SKM-1 treated with dmso at 0.1 percent for 144 hours (cell line): Measurements from ENCODE around the gene CHMP1A.
"Not testable (repeated sequence)": the region's sequence is repeated elsewhere in the genome, so short reads cannot be mapped to it uniquely, and the experiment has no call there.

Experiments
- DNase-seq: peaks from one replicate; lab custom pipeline; 2025; ENCODE audit not compliant: unreplicated experiment; lab: John Stamatoyannopoulos, UW

Gene CHMP1A

DNA sequence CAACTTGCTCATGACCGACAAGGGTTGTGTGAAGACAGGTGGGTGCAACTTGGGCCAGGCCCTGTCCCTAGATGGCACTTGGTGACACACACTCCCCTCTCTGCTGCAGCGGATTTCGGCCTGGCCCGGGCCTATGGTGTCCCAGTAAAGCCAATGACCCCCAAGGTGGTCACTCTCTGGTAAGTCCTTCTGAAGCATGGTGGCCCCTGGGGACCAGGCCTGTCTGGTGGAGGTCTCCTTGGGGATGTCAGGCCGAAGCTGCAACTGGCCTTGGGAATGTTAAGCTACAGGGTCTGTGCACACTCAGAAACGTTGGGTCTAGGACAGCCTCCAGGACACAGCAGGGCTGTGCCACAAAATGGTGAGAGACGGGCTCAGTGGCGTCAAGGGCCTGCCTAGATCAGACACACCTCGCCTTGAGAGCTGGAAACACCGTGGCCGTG lies 35.8 kb upstream of the CHMP1A start:
- DNase-seq, result no peak

DNA sequence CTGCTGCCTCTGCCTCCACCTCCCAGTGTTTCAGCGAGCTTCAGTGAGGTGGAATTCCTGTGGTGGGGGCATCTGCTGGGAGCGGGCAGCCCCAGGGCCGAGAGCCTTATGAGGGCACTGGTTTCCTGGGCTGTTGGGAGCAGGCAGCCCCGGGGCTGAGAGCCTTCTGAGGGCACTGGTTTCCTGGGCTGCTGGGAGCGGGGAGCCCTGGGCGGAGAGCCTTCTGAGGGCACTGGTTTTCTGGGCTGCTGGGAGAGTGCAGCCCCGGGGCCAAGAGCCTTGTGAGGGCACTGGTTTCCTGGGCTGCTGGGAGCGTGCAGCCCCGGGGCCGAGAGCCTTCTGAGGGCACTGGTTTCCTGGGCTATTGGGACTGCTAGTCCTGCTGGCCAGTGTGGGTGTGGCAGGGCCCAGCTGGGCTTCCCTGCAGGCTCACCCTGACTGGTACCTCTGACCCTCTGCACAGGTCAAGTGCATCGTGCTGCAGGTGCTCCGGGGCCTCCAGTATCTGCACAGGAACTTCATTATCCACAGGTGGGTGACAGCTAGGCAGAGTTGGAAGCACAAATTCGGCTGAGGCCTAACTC lies 34.6 kb upstream of the CHMP1A start:
- no peak for DNase-seq

DNA sequence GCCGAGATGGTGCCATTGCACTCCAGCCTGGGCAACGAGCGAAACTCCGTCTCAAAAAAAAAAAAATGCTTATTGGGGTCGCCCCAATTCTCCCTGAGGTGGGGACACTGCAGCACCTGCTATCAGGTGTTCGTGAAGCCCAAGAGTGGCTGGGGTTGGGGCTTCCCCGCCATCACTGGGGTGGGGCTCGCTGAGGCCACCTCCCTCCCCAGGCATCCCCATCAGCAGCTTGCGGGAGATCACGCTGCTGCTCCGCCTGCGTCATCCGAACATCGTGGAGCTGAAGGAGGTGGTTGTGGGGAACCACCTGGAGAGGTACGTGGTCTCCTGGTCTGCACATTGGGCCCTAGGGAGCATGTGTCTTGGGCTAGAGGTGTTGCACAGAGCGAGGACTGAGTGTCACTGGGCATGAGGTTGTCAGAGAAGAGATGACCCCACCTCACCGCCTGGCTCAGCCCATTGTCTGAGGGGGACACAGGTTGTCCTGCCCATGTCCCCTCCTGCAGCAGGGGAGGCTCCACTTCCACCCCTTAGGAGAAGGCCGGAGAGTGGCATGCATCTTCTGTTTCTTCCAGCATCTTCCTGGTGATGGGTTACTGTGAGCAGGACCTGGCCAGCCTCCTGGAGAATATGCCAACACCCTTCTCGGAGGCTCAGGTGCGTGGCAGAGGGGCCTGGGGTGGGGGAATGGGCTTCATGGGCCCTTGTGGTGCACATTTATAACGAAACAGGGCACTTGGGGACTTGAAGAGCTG lies 33.9 kb upstream of the CHMP1A start:
- DNase-seq, result no peak

DNA sequence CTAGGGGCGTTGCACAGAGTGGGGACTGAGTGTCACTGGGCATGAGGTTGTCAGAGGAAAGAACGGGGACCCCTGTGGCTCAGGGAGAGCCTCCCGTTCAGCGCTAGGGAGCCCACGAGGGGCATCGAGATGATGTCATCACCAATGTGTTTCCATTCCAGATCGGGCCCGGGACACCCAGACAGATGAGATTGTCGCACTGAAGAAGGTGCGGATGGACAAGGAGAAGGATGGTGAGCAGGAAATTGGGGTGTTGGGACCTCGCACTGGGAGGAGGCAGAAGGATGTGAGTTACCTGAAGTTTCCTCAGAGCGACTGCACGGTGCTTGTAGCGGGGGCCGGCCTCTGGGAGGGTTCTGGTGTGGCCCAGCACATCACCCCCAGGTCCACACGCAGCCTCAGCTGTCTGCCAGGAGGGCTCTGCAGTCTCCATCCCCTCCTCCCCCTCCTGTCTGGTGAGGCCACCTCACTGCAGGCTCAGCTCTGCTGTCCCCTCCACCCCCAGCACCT lies 32.9 kb upstream of the CHMP1A start:
- DNase-seq, result no peak

DNA sequence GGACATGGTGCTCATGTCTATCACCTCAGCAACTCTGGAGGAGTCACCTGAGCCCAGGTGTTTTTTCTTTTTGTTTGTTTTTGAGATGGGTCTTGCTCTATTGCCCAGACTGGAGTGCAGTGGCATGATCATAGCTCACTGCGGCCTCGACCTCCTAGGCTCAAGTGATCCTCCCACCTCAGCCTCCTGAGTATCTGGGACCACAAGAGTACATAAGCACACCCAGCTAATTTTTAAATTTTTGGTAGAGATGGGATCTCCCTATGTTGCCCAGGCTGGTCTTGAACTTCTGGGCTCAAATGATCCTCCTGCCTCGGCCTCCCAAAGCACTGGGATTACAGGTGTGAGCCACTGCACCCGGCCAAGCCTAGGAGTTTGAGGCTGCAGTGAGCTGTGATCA lies 32.1 kb upstream of the CHMP1A start:
- DNase-seq, result not testable (repeated sequence)

DNA sequence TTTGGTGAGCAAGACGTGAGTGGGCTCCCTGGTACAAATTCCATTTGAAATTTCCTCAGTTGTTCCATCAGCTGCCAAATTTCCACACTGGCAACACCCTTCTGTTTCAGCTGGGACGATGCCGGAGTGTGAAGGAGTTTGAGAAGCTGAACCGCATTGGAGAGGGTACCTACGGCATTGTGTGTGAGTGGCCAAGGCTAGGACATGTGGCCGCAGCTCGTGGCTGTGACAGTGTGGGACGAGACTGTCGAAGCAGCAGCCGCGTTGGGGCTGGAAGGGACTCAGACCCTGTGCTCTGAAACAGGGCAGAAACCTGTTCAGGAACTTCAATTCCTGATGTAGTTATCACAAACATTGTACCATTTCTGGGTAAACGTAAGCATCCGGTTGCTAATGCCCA lies 31.6 kb upstream of the CHMP1A start:
- DNase-seq, result no peak

DNA sequence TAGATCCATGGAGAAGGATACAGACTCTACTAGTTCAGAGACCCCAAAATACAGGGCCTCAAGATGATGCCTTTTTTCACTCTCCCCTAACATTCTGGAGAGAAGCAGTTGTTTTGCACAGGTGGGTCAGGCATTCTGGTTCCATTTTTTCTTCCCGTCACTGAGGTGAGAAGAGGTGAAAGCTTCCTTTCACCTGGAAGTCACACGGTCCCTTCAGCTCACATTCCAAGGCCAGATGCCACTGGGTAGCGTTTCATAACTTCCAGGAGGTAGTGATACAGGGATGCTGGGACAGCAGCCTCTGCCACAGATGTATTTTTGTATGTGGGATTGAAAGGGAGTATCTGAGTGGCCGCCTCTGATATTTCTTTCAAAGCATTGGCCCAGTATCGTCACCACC lies 30.9 kb upstream of the CHMP1A start:
- DNase-seq, result no peak

DNA sequence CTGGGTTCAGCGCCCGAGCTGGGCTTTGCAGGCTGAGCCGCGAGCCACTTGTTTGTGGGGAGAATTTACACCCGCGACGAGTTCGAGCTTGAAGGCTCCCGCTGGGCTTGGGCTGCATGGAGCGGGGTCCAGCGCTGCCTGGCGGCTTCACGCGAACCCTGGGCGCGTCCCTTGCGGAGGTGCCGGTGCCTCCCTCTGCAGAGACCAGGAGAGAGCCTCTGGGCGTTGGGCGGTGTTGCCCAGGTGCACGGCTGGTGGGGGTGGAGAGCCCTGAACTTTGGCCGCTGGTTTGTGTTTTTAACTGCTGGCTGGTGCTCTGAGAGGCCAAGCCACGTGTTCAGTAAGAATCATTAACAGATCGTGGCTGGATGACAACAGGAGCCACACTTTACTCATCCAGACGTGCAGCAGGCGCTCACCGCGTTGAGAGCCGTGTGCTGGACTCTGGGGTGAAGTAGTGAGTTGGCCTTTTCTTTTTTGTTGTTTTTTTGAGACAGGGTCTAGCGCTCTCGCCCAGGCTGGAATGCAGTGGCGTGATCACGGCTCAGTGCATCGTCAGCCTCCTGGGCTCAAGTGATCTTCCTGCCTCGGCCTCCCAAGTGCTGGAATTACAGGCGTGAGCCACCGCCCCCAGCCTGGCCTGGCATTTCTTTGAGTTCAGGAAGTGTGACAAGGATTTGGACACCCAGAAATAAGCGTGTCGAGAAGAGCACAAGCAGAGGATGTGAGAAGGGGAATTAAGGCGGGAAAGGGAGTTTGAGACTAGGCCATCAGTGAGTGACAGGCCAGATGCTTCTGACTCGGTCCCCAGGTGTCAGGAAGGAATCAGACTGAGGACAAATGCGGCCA lies 29.8 kb upstream of the CHMP1A start:
- DNase-seq, result no peak

DNA sequence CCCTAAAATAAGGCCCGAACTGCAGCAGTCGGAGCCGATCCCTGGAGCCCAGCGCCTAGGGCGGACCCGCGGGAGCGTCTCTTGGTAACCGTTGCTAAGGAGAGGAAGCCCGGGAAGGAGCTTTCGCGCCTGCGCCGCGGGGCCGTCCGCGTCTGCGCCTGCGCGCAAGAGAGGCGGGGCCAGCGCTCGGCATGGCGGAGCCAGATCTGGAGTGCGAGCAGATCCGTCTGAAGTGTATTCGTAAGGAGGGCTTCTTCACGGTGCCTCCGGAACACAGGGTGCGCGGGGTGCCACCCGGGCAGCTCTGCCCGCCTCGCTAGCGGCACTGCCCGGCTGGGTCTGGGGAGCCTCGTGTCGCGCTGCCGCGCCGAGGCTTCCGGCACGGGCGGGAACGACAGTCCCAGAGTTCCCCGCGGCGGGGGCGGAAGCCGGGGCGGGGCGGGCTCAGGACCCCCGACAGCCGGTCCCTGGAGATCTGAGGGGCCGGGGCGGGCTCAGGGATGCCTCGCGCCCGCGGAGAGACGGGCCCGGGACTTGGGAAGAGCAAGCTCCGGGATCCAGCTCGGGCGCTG lies 29.1 kb upstream of the CHMP1A start, which contains the start of gene CDK10:
TSS of gene CDK10 (plus strand) at position 170 of the 572 bp plus-strand sequence. CDS start at position 192, 22 bp downstream.
- peak; percentile 71 for DNase-seq

DNA sequence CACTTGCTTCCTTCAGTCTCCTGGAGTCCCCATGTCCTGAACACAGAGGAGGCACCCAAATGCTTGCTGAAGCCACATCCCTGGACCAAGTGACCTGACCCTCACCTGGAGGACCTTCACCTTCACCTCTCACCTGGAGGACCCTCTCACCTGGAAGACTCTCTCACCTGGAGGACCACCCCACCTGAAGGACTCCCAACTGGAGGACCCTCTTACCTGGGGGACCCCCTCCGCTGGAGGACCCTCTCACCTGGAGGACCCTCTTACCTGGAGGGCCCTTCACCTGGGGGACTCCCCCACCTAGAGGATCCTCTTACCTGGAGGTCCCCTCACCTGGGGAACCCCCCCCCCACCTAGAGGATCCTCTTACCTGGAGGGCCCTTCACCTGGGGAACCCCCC lies 28.4 kb upstream of the CHMP1A start:
- DNase-seq, result no peak

DNA sequence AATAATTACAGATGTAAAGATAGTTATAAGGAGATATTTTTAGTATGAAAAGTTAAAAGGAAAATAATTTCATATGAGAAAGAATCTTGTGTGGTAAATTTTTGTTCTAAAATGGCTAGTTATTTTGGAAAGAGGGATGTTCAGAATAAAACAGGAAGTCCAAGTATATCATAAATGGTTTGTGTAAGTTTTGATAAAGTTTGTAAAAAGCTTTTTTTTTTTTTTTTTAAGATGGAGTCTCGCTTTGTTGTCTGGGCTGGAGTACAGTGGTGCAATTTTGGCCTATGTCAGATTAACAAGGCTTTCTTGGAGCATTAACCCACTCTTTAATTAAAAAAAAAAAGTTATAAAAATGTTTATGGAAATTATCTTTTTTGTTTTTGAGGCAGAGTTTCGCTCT lies 20.8 kb upstream of the CHMP1A start:
- no peak for DNase-seq

DNA sequence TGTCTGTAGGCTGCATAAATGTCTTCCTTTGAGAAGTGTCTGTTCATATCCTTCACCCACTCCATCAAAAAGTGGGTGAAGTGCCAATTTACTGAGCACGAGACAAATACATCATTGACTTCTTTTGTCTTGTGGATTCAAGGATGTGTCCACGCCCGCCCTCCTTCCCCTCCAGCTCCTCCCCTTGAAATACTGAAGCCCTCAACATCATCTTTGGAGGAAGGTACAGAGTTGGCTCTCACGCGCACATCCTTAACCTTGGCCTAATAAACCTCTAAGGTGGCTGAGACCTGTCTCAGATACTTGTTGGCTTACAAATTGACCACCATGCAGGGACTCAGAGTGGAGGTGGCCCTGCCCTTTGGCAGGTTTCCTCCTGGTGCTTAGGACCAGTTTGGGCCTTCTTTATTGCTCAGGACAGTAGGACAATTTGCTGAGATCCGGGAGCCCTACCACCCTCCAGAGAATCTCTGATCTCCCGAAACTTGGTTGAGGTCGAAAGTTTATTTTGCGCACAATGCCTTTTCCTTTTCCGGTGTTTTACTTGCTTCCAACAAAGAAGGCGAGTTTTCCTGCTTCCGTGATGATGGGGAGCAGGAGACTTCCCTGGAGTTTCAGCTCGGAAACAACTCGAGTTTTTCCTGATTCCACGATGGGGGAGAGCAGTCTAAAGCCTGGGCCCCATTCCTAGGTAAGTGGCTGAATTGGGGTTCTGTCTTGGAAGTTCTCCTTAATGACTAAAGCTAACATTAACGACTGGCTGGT lies 14.9 kb upstream of the CHMP1A start:
- DNase-seq, result no peak

DNA sequence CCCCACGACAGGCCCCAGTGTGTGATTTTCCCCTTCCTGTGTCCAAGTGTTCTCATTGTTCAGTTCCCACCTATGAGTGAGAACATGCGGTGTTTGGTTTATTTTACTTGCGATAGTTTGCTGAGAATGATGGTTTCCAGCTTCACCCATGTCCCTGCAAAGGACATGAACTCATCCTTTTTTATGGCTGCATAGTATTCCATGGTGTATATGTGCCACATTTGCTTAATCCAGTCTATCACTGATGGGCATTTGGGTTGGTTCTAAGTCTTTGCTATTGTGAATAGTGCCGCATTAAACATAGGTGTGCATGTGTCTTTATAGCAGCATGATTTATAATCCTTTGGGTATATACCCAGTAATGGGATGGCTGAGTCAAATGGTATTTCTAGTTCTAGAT lies 14.1 kb upstream of the CHMP1A start:
- not testable (repeated sequence) for DNase-seq

DNA sequence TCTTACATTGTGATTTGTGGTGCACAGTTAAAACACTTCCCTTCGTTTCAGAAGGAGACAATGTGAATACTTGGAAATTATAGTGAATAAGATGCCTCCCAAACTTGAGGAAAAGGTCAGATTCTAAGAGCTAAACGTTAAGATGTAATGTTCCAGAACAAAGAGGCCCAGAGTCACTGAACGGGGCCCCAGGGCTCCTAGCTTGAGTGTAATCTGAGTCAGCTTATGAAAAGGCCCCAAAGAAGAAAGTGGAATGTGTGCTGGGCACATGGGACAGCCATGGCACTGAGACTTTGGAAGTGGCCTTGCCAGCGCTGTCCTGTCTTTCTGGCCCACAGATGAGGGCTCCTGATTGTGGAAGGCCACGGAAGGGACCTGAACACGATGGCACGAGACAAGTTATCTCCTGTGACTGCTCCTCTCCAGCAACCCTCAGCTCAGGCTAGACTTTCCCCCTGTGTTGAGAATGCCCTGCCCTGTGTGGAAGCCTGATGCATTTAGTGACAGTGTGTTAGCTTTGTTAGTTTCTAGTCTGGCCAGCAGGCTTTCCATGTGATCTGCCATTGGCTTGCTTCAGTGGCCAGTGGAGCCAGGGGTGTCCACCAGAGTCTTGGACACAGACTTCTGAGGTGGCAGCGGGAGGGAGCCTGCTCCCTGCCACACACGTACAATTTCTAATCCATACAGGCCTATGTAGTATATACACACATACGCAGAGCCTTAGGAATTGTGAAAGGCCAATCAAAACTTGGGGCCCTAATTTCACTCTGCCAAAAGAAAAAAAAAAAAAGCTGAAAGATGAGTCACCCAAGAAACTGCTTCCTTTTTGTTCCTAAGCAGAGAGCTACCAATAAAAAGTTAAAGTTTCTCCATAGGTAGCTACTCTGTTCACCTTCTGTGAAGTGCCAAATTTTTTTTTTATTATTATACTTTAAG lies 13.3 kb upstream of the CHMP1A start:
- DNase-seq, result no peak

DNA sequence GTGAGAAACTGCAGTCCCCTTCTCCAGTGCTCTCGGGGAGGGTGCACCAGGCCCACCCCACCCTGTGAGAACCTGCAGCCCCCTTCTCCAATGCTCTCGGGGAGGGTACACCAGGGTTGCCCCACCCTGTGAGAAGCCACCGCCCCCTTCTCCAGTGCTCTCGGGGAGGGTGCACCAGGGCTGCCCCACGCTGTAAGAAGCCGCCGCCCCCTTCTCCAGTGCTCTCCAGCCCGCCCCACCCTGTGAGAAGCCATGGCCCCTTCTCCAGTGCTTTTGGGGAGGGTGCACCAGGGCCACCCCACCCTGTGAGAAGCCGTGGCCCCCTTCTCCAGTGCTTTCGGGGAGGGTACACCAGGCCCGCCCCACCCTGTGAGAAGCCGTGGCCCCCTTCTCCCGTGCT lies 12.2 kb upstream of the CHMP1A start:
- no peak for DNase-seq

DNA sequence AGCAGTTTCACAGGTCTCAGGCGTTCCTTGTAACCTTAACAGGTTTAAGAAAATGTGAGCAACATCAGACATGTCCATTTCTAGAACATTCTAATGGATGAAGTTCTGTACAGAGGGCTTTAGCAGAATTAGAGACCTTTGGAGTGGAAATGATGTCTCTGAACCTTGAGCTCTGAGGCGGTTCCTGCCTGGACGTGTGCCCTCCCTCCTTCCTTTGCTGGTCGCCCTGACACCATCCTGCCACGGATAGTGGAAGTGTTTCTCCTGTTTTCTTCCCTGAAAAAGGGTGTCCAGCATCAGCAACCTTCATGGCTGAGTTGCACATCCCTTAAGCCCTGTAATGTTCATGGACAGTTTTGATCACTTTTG lies 11.3 kb upstream of the CHMP1A start:
- no peak for DNase-seq

DNA sequence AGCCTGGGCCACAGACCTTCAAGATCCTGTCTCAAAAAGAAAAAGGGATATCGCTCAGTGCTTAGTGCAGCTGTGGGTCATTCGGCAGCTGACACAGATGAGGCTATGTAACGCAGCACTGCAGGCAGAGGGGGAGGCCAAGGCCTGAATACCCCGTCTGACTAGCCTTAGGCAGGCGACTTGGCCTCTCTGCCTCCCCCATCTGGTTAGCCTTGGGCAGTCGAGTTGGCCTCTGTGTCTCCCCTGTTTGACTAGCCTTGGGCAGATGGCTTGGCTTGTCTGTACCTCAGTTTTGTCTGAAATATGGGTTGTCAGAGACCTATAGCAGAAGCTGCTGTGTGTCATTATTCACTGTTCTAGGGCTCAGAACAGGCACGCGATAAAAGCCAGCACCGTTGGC lies 10.1 kb upstream of the CHMP1A start:
- DNase-seq, result no peak

DNA sequence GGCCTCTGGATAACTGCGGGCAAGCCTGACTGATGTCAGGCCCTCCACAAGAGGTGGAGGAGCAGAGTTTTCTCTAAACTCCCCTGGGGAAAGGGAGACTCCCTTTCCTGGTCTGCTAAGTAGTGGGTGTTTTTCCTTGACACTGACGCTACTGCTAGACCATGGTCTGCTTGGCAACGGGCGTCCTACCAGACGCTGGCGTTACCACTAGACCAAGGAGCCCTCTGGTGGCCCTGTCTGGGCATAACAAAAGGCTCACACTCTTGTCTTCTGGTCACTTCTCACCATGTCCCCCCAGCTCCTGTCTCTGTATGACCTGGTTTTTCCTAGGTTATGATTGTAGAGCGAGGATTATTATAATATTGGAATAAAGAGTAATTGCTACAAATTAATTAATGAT lies 9.5 kb upstream of the CHMP1A start:
- not testable (repeated sequence) for DNase-seq

DNA sequence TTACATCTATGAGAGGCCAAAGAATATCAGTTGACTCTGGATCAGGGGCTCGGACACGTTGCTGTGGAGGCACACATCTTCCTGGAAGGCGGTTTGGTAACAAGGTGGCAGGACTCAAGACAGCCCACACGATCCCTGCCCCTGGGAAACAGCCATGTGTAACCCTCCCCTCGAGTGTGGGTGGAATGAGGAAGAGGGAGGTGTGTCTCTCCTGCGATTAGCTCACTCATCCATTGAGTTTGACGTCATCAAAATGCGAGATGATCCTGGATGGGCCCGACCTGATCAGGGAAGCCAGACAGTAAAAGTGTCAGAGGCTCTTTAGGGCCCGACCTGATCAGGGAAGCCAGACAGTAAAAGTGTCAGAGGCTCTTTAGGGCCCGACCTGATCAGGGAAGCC lies 6.7 kb upstream of the CHMP1A start:
- not testable (repeated sequence) for DNase-seq

DNA sequence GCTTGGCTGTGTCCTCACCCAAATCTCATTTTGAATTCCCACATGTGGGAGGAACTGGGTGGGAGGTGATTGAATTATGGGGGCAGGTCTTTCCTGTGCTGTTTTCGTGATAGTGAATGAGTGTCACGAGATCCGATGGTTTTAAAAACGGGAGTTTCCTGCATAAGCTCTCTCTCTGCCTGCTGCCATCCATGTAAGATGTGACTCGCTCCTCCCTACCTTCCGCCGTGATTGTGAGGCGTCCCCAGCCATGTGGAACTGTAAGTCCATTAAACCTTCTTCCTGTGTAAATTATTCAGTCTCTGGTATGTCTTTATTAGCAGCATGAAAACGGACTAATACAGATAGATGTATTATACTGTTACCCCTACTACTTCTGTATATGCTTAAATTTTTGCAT lies 3.7 kb upstream of the CHMP1A start:
- DNase-seq, result no peak
